ENCODE measurements around the gene WASHC2C.
A peak's percentile ranks its signal among the peaks of the same experiment; 100 is the strongest.
"Not testable (repeated sequence)": the region's sequence is repeated elsewhere in the genome, so short reads cannot be mapped to it uniquely, and the experiment has no call there.

WASHC2C gene

DNA sequence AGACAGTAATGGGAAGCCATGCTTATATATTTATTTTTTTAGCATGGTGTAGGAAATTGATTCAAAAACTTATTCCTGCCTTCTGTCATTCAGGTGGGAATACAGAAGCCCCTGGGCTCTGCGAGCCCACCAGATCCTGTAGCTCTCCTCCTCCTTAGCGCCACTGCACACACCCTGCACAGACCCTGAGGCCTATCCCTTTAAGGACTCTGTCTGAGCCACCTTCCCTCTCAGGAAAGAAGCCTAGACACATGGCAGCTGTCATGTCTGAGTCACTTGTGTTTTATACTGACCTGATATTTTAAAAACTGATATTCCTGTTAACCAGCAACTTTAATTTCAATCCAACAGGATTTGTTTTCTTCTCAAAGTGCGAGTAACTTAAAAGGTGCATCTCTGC is 36.0 kb downstream of the WASHC2C start:
- DNase-seq, result not testable (repeated sequence)

- not testable (repeated sequence) for DNase-seq
These were observed 41.3 kb downstream of the WASHC2C start for GRCh38 chr10:45768334-45768733.

GRCh38 chr10:45771757-45772461 is 44.8 kb downstream of the WASHC2C start:
- DNase-seq, result not testable (repeated sequence)

- DNase-seq, result not testable (repeated sequence)
These were observed 59.2 kb downstream of the WASHC2C start for GRCh38 chr10:45786217-45786616.

GRCh38 chr10:45787212-45787741 is 60.2 kb downstream of the WASHC2C start:
- not testable (repeated sequence) for DNase-seq

GRCh38 chr10:45789991-45790390 is 62.9 kb downstream of the WASHC2C start:
- DNase-seq, result not testable (repeated sequence)

DNA sequence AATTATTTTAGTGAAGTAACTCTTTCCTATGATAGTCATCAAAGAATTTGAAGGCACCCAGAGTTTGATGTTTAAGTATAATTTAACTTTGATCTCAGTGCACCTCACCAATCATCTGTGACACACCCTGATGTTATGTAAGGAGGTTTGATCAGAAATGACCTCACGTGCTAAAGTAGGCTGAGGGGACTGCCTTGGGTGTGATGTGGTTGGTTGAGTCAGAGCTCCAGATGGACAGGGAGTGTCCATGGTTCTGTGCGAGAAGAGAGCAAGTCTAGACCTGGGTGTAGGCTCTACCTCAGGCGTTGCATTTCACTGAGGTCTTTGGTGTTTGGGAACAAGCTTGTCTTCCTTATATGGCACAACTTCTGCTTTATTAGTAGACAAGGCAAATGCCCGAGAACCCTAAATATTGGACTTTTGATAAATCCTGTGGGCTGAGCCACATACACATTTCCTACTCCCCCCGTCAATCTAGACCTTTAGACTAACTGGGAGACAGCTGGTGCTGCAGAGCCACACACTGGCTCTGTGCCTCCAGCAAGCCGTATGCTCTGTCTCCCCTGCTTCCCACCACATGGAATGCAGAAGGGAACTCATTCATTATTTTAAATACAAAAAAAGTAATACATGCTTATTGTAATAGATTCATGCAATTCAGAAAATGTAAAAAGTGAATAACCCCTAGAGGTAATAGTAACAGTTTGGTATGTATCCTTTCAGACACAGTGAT is 63.8 kb downstream of the WASHC2C start:
- not testable (repeated sequence) for DNase-seq

DNA sequence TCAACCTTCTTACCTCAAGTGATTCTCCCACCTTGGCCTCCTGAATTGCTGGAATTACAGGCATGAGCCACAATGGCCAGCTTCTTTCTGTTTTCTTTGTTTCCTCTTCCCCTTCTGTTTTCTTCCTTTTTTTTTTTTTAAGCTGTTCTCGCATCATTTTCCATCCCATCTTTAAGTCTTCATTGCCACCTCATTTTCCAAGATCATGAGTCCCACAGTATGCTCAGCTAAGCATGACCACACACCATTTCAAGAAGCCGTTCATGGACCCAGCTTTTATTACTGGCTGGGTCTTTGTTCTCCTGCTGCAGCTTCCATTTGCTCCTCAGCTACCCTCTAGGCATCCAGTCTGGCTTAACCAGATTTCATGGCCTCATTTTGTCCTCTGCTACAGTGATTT is 67.7 kb downstream of the WASHC2C start:
- DNase-seq, result not testable (repeated sequence)

DNA sequence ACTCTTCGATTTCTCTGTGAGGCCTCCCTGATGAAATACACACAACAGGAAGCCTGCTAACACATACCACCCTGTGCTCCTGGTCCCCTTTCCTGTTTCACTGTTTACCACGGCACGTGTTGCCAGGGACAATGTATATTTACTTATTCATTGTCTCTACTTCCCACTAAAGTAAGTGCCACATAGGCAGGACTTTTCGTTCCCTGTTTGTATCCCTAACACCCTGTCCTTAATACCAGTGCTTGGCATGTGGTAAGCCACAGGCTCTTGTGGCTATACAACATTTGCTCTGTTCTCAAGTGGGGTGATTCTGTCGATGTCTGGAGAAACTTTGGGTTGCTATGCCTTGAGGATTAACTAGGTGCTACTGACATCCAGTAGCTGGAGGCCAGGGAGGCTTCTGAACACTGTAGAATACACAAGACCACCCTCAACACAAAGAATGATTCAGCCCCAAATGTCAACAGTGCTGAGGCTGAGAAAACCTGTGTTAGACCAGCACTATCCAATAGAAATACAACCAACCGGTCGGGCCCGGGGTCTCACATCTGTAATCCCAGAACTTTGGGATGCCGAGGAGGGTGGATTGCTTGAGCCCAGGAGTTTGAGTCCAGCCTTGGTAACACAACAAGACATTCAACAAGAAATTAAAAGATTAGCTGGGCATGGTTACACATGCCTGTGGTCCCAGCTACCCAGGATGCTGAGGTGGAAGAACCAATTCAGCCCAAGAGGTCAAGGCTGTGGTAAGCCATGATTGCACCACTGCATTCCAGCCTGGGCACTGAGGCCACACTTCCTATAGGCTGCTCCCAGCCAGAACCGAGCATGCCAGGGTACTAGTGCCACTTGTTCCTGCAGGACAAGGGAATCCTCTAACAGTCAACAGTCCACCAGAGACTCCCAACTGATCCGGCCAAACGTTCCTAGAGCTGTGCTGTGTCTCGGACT is 76.3 kb downstream of the WASHC2C start:
- DNase-seq, result peak in 1 of 2 donors; percentile 7

- DNase-seq, result not testable (repeated sequence)
These were observed 77.9 kb downstream of the WASHC2C start for GRCh38 chr10:45804996-45805395.

GRCh38 chr10:45809837-45810236 is 82.8 kb downstream of the WASHC2C start:
- DNase-seq, result no peak

DNA sequence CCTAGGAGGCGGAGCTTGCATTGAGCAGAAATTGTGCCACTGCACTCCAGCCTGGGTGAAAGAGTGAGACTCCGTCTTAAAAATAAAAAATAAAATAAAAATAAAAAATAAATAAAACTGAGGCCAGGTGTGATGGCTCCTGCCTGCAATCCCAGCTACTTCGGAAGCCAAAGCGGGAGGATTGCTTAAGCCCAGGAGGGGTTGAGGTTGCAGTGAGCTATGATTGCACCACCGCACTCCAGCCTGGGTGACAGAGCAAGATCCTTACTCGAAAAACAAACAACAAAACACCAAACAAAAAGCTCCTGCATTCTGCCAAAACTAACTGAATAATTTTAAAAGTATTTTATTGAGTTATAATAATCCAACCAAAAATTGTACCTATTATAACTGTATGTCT is 84.0 kb downstream of the WASHC2C start:
- no peak for DNase-seq

GRCh38 chr10:45812959-45813358 is 85.9 kb downstream of the WASHC2C start:
- not testable (repeated sequence) for DNase-seq

DNA sequence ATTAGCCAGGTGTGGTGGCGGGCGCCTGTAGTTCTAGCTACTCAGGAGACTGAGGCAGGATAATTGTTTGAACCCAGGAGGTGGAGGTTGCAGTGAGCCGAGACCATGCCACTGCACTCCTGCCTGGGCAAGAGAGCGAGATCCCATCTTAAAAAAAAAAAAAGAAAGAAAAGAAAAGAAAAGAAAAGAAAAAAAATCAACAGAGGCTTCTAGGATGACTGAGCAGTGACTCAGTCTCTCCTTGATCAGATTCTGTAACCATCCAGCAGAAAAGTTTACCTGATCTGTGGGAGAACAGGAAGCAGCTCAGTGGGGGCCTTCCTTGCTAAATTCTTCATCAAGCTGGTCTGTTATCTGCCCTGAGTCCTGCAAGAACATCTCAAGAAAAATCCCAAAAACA is 87.1 kb downstream of the WASHC2C start:
- DNase-seq, result not testable (repeated sequence)

DNA sequence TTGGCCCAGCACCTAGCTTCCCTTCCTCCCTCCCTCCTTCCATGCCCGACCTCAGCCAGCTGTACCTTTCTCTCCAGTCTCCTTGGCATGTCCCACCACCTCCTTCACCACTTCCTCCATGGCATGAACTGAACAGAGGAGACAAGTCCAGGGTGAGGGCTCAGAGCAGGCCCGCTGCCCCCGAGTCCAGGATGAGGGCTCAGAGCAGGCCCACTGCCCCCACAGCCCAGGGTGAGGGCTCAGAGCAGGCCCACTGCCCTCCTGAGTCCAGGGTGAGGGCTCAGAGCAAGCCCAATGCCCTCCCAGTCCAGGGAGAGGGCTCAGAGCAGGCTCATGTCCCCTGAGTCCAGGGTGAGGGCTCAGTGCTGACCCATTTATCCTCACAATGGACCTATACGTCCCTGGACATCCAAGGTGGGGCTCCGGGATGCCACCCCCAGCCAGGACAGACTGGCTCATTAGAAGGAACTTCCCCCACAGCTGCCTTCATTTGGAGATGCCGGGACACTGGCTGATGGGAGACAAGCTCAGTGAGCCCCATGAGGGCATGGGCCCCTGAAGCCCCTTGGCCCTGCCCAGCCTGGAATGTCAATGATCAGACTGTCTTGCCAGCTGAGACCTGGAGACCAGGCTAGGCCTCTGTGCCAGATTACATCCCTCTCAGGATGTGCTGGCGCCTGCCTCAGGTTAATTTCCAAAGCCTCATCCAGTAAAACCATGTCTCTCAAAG is 90.2 kb downstream of the WASHC2C start:
- DNase-seq, result no peak

DNA sequence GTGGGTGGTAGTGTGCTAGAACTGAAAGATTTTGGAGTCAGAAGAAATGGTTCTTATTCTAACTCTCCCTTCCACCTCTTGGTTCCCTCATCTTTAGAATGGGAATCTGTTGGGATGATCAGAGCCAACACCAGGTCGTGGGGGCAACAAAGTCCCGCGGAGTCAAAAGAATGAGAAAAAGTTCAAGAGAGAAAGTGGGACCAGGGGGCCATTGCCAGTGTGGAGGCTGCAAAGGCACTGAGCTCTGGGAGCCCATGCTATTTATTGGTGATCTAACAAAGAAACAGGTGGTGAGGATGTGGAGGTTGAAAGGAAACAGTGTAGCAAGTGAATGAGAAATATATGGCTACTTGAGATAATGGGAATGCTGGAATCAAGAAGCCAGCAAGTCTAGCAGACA is 90.8 kb downstream of the WASHC2C start:
- no peak for DNase-seq

GRCh38 chr10:45819552-45819951 is 92.5 kb downstream of the WASHC2C start:
- DNase-seq, result no peak

- DNase-seq, result not testable (repeated sequence)
These were observed 93.2 kb downstream of the WASHC2C start for GRCh38 chr10:45820107-45820830.

- not testable (repeated sequence) for DNase-seq
These were observed 95.9 kb downstream of the WASHC2C start for GRCh38 chr10:45822918-45823317.

Measured in bone marrow (tissue), 2 donors.